GM12878 (cell line): Measurements from ENCODE around the gene VWA8. TPM values are rescaled to one million over a fixed set of nuclear protein-coding genes. Genes with fewer than 3 reads are reported as not detected.
A peak's percentile ranks its signal among the peaks of the same experiment; 100 is the strongest.

Source experiments
- ATAC-seq: fragments of 200-7000 bp; cut with Tn5 transposase; 3 replicates; pipeline ENCODE4 v1.9.1; 2020; ENCODE audit warnings: mild to moderate bottlenecking, moderate library complexity
- BruUV-seq: library from RNA; stranded (reverse); fragments of 400-500 nt; replicated peaks from 2 replicates; lab custom pipeline; 2021; lab: Mats Ljungman, UMichigan
- CTCF ChIA-PET: fragments of 300-600 bp; sonication (Branson Sonifier 250); formaldehyde crosslinking; extraction: SDS; loops from one replicate; lab custom pipeline; 2021; ENCODE audit warnings: inconsistent platforms; lab: Yijun Ruan, JAX
- POLR2A ChIA-PET: fragments of 350-600 bp; formaldehyde crosslinking; extraction: SDS; loops from one replicate; lab custom pipeline; 2021; ENCODE audit warnings: inconsistent platforms; lab: Charles Lee
- RAD21 ChIA-PET: fragments of 300-600 bp; sonication (Branson Sonifier 250); formaldehyde crosslinking; loops from one replicate; lab custom pipeline; 2023; ENCODE audit warnings: antibody characterized with exemption; ENCODE audit not compliant: unreplicated experiment; lab: Charles Lee
- SMC1A ChIA-PET: fragments of 300-600 bp; sonication (Branson Sonifier 250); formaldehyde crosslinking; loops from one replicate; lab custom pipeline; 2023; ENCODE audit not compliant: unreplicated experiment, uncharacterized antibody; lab: Charles Lee
- DNase-seq: peaks from one replicate; pipeline ENCODE4 v3.0.0-alpha.2; 2011; ENCODE audit warnings: low read depth, low spot score
- FAIRE-seq: peaks from 3 replicates; lab custom pipeline; 2011; peaks lifted over from hg19 to GRCh38; lab: Jason Lieb, UNC
- H2AFZ ChIP-seq: 2 replicates; pipeline ENCODE4 v1.6.0; 2011; ENCODE audit warnings: low read depth, low read length, control low read depth; ENCODE audit not compliant: control insufficient read depth
- H3K27ac ChIP-seq: 2 replicates; pipeline ENCODE4 v1.5.1; 2011; ENCODE audit warnings: control low read depth; ENCODE audit not compliant: control insufficient read depth, insufficient read depth
- H3K27me3 ChIP-seq, 2 experiments: replicated peaks in 1 of 2; 2 replicates each; pipeline versions ENCODE4 v1.6.0 to v1.6.1; 2011; ENCODE audit warnings: low read length in 1 of 2; ENCODE audit not compliant: control insufficient read depth in 2 of 2, insufficient read depth in 2 of 2
- H3K36me3 ChIP-seq, 2 experiments: 2 replicates each; pipeline ENCODE4 v1.5.1; 2011; ENCODE audit warnings: low read length in 1 of 2; ENCODE audit not compliant: control insufficient read depth in 2 of 2, insufficient read depth in 2 of 2
- H3K4me1 ChIP-seq: 2 replicates; pipeline ENCODE4 v1.6.1; 2011; ENCODE audit warnings: mild to moderate bottlenecking, low read length, moderate library complexity, mixed read lengths; ENCODE audit not compliant: control insufficient read depth, insufficient read depth
- H3K4me2 ChIP-seq: 2 replicates; pipeline ENCODE4 v1.6.0; 2011; ENCODE audit warnings: control low read depth; ENCODE audit not compliant: control insufficient read depth, insufficient read depth
- H3K4me3 ChIP-seq: fragments of 200-600 bp; sonication (generic); 2 replicates; pipeline ENCODE4 v1.5.1; 2016
- H3K79me2 ChIP-seq: 2 replicates; pipeline ENCODE4 v1.6.0; 2011; ENCODE audit warnings: low read length; ENCODE audit not compliant: control insufficient read depth, insufficient read depth
- H3K9ac ChIP-seq: 2 replicates; pipeline ENCODE4 v1.8.0; 2011; ENCODE audit warnings: low read length, control low read depth, mixed read lengths; ENCODE audit not compliant: control insufficient read depth, insufficient read depth
- H3K9me3 ChIP-seq: replicated peaks from 3 replicates; pipeline ENCODE4 v1.5.1; 2011; ENCODE audit warnings: mild to moderate bottlenecking, low read length; ENCODE audit not compliant: control insufficient read depth, insufficient read depth
- H4K20me1 ChIP-seq: 2 replicates; pipeline ENCODE4 v1.6.0; 2011; ENCODE audit not compliant: control insufficient read depth, insufficient read depth
- EED ChIP-seq: sonication (generic); IDR thresholded peaks from 2 replicates; pipeline ENCODE4 v1.6.1; 2016; ENCODE audit warnings: antibody characterized with exemption, low read depth
- GATAD2B ChIP-seq: fragments of 450-650 bp; conservative IDR thresholded peaks from 2 replicates; pipeline ENCODE4 v1.6.1; 2017; ENCODE audit warnings: low read depth, mild to moderate bottlenecking, moderate library complexity
- HDAC6 ChIP-seq: fragments of 200-600 bp; sonication (generic); IDR thresholded peaks from one replicate; pipeline ENCODE4 v1.8.0; 2017; ENCODE audit warnings: antibody characterized with exemption; ENCODE audit not compliant: unreplicated experiment
- JUNB ChIP-seq: IDR thresholded peaks from 2 replicates; pipeline ENCODE4 v1.6.1; 2016; ENCODE audit warnings: antibody characterized with exemption, mild to moderate bottlenecking
- KAT2A ChIP-seq: conservative IDR thresholded peaks from 2 replicates; pipeline ENCODE4 v1.6.1; 2011; ENCODE audit warnings: low read depth, low read length; ENCODE audit not compliant: control insufficient read depth
- SREBF2 ChIP-seq: IDR thresholded peaks from 2 replicates; pipeline ENCODE4 v1.6.1; 2012; ENCODE audit warnings: mild to moderate bottlenecking, low read length
- WGBS: methylation state at CpG from one replicate; pipeline ENCODE4 v1.1.6; 2016; ENCODE audit warnings: low lambda C conversion rate; ENCODE audit not compliant: insufficient replicate concordance, insufficient coverage; ENCODE audit errors: missing lambda C conversion rate; 5-methylcytosine and 5-hydroxymethylcytosine counted together
- in situ Hi-C: fragments of 300-500 bp; cut with MboI; formaldehyde crosslinking; loops from 9 replicates; pipeline ENCODE4 v1.14.3; 2018; ENCODE audit warnings: mixed read lengths
- intact Hi-C: fragments of 100-400 bp; cut with micrococcal nuclease; formaldehyde crosslinking; loops from one replicate; pipeline ENCODE4 v1.14.2; 2022; ENCODE audit not compliant: unreplicated experiment
- polyA plus RNA-seq, 11 experiments: library from polyadenylated mRNA; depleted of rRNA in 4 of 11; unstranded in 6 of 11; stranded (reverse) in 5 of 11; fragments of >200 nt; fragmentation: Nextera tagmentation in 4 of 11; fragmentation: Illumina TruSeq in 1 of 11; extraction: Ambion mirVana in 4 of 11; extraction: Trizol in 1 of 11; gene quantifications; 1 replicate in 1 of 11; 2 replicates in 10 of 11; pipeline versions ENCODE4 v1.2.1 to v1.2.3, GENCODE V29; 2011 to 2016; ENCODE audit warnings: inconsistent platforms in 2 of 11, missing spikeins in 2 of 11, low read depth in 1 of 11
- total RNA-seq, 4 experiments: library from RNA; depleted of rRNA in 3 of 4; stranded (reverse); fragments of >200 nt in 3 of 4; fragmentation: Illumina TruSeq in 1 of 4; extraction: Trizol in 1 of 4; gene quantifications; 2 replicates each; pipeline versions ENCODE4 v1.2.1 to v1.2.3, GENCODE V29; 2013 to 2021
- TF ChIP-seq, protein P1 (sequence below), 3 experiments: IDR thresholded peaks in 2 of 3; conservative IDR thresholded peaks in 1 of 3; 2 replicates each; pipeline ENCODE4 v1.5.1; 2011; ENCODE audit warnings: low read depth in 3 of 3, low read length in 3 of 3, mild to moderate bottlenecking in 3 of 3, control low read depth in 2 of 3, moderate library complexity in 2 of 3, inconsistent platforms in 1 of 3, mixed read lengths in 1 of 3; ENCODE audit not compliant: control insufficient read depth in 2 of 3, insufficient read depth in 1 of 3; ENCODE audit errors: extremely low read depth in 1 of 3

Gene VWA8
- total and polyA plus RNA-seq, 10 of the 15 experiments (the other 5 are each of a cell fraction or from before 2014, with no cell fraction given): 3.0 to 21.8 (median 13.5) TPM

GRCh38 chr13:41588448-41588847, 372.5 kb downstream of the VWA8 start:
- Histone ChIP-seq H3K4me2 (no peak overlapping the region), H3K79me2 (no peaks in the 10 kb centered on the region), H3K36me3 (no peaks in the 10 kb centered on the region; a peak in 2 of 4 replicates), H3K4me3 (no peak overlapping the region), H3K27me3 (no peaks in the 10 kb centered on the region), H3K4me1 (no peaks in the 10 kb centered on the region), H2AFZ (no peak overlapping the region), H3K27ac (no peak overlapping the region), H4K20me1 (no peaks in the 10 kb centered on the region), H3K9ac (no peak overlapping the region), H3K9me3 (no peaks in the 10 kb centered on the region)
- BruUV-seq: no TSS peak
- ChIA-PET SMC1A (interaction anchor here (0.9 to 2.2 kb wide), 4 partner anchors 11 to 46 kb away, joined by 3 to 7 read pairs (median 3); no protein-coding TSS in a partner anchor), RAD21 (no interaction called here), CTCF (interaction anchor here (1.0 kb wide), 1 partner anchor 80 kb away, joined by 4 read pairs; no protein-coding TSS in a partner anchor), POLR2A (no interaction called here)
- in situ Hi-C loops (no loop called here), intact Hi-C loops (no loop called here)
- ATAC-seq (no peak), DNase-seq (no peak), FAIRE-seq (no peak)
- 100% methylated on average over 1 of the region's 1 CpG for WGBS
- TF ChIP-seq HDAC6: no peak
- no peak for TF ChIP-seq EED
- no peak for TF ChIP-seq KAT2A
- no peak for TF ChIP-seq SREBF2

DNA sequence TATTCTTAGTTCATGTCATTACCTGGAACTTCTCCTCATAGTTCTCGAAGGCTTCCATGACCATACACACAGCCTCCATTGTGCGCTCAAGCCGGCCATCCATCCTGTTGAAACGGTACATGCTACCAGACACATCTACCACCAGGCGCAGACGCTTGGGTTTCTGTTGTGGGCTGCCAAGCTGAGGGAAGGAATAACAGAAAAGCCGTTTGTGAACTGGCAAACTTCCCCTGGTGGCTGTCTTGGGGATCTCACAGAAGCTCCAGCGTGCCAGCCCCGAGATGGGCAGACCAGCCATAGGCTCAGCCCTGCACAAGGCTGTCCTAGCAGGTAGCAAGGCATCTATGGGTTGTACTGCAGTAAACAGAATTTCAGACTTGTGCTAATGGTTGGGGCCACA, 373.4 kb downstream of the VWA8 start:
- TF ChIP-seq GATAD2B (no peak), JUNB (no peak)
- TF ChIP-seq, protein P1, sequence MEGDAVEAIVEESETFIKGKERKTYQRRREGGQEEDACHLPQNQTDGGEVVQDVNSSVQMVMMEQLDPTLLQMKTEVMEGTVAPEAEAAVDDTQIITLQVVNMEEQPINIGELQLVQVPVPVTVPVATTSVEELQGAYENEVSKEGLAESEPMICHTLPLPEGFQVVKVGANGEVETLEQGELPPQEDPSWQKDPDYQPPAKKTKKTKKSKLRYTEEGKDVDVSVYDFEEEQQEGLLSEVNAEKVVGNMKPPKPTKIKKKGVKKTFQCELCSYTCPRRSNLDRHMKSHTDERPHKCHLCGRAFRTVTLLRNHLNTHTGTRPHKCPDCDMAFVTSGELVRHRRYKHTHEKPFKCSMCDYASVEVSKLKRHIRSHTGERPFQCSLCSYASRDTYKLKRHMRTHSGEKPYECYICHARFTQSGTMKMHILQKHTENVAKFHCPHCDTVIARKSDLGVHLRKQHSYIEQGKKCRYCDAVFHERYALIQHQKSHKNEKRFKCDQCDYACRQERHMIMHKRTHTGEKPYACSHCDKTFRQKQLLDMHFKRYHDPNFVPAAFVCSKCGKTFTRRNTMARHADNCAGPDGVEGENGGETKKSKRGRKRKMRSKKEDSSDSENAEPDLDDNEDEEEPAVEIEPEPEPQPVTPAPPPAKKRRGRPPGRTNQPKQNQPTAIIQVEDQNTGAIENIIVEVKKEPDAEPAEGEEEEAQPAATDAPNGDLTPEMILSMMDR (IDR thresholded peaks at IDR 0.05 in 2 of 3, conservative IDR thresholded peaks at IDR 0.05 in 1 of 3; ENCODE audit: control insufficient read depth in 2 of 3, extremely low read depth in 1 of 3, insufficient read depth in 1 of 3, low read depth in 3 of 3, low read length in 3 of 3): peak in 2 of 3 experiments; percentile 7 to 24; a peak in 1 of 6 replicates
- TF ChIP-seq, all 136 proteins: peak for 1
- no TSS peak for BruUV-seq
- Histone ChIP-seq H3K4me1 (no peaks in the 10 kb centered on the region), H4K20me1 (no peaks in the 10 kb centered on the region), H3K4me2 (no peak overlapping the region), H2AFZ (no peak overlapping the region), H3K27ac (no peak overlapping the region), H3K27me3 (no peaks in the 10 kb centered on the region), H3K4me3 (no peak overlapping the region), H3K9me3 (no peaks in the 10 kb centered on the region), H3K36me3 (no peaks in the 10 kb centered on the region; a peak in 2 of 4 replicates), H3K9ac (no peak overlapping the region), H3K79me2 (no peaks in the 10 kb centered on the region)
- POLR2A ChIA-PET: no interaction called here
- SMC1A ChIA-PET: interaction anchor here (0.9 to 3.8 kb wide), 4 partner anchors 10 to 128 kb away, joined by 3 to 9 read pairs (median 5); no protein-coding TSS in a partner anchor
- in situ Hi-C loops (no loop called here), intact Hi-C loops (no loop called here)
- 98% methylated on average over 9 of the region's 9 CpGs for WGBS
- FAIRE-seq (no peak), DNase-seq (no peak), ATAC-seq (peak; percentile 50)
- CTCF ChIA-PET: interaction anchor here (0.6 to 1.7 kb wide), 4 partner anchors 9 to 129 kb away, joined by 3 to 4 read pairs (median 4); no protein-coding TSS in a partner anchor
- RAD21 ChIA-PET: no interaction called here
